Liver (tissue), 3 donors: ENCODE results near the gene CAVIN2.

Experiments
- ATF3 ChIP-seq: IDR thresholded peaks from 2 replicates; pipeline ENCODE4 v1.6.1; 2016; ENCODE audit warnings: antibody characterized with exemption
- CTCF ChIP-seq: fragments of 150-350 bp; IDR thresholded peaks from 2 replicates; pipeline ENCODE4 v1.5.1; 2017; ENCODE audit warnings: improper control_type of control experiment, low read depth, low read length; ENCODE audit not compliant: missing input control
- EGR1 ChIP-seq, 2 donors: IDR thresholded peaks; 2 replicates each; pipeline ENCODE4 v1.6.1; 2016 to 2018; ENCODE audit warnings: antibody characterized with exemption in 2 of 2, low read depth in 2 of 2
- FOXA1 ChIP-seq: IDR thresholded peaks from 2 replicates; pipeline ENCODE4 v1.6.1; 2016; ENCODE audit warnings: antibody characterized with exemption
- GABPA ChIP-seq, 2 donors: IDR thresholded peaks in 1 of 2; conservative IDR thresholded peaks in 1 of 2; 2 replicates each; pipeline ENCODE4 v1.6.1; 2016; ENCODE audit warnings: antibody characterized with exemption in 2 of 2, mild to moderate bottlenecking in 1 of 2, moderate library complexity in 1 of 2
- JUND ChIP-seq, 2 donors: IDR thresholded peaks; 2 replicates each; pipeline ENCODE4 v1.6.1; 2016; ENCODE audit warnings: antibody characterized with exemption in 2 of 2
- MAX ChIP-seq: IDR thresholded peaks from 2 replicates; pipeline ENCODE4 v1.6.1; 2016; ENCODE audit warnings: antibody characterized with exemption
- RAD21 ChIP-seq, 2 donors: IDR thresholded peaks; 2 replicates each; pipeline ENCODE4 v1.6.1; 2016; ENCODE audit warnings: antibody characterized with exemption in 2 of 2, mild to moderate bottlenecking in 2 of 2
- SP1 ChIP-seq: IDR thresholded peaks from 2 replicates; pipeline ENCODE4 v1.6.1; 2018; ENCODE audit warnings: antibody characterized with exemption, mild to moderate bottlenecking
- TAF1 ChIP-seq: conservative IDR thresholded peaks from 2 replicates; pipeline ENCODE4 v1.6.1; 2016; ENCODE audit warnings: antibody characterized with exemption, mild to moderate bottlenecking
- YY1 ChIP-seq: IDR thresholded peaks from 2 replicates; pipeline ENCODE4 v1.6.1; 2016; ENCODE audit warnings: antibody characterized with exemption, mild to moderate bottlenecking
- TF ChIP-seq, protein P1 (sequence below): IDR thresholded peaks from 2 replicates; pipeline ENCODE4 v1.6.1; 2016; ENCODE audit warnings: antibody characterized with exemption, mild to moderate bottlenecking
- donor health status: healthy.
- donor health status: healthy.

DNA sequence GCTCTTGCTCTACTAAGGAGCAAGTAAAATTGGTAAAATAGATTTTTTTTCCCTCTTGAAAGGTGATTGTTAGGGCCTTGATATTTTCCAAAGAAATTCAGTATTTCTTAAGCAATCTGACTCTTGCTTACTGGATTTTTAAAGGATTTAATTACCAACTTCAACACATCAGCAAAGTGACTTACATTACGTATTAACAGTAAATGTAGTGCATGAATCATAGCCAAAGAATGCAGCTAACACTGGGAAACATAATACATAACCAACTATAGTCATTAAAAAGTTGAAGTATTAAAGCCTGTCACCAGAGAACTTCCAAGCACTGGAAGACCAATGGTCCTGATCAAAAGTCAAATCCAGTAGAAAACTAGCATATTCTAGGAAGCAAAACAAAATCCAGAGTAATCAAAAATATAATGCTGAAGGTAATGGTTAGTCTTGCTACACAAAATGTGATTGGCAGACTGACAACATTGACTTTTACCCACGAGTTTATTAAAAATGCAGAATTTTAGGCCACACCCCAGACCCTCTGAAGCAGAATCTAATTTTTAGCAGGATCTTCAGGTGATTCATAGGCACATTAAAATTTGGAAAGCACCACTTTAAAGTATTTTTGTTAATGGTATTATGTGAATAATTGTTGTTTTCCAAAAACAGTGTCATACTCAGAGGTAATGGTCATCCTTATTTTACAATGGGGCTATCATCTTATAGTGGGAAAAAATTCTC is 31.8 kb upstream of the CAVIN2 start:
- TF ChIP-seq RAD21 (IDR thresholded peaks at IDR 0.05): no peak
- TF ChIP-seq CTCF: no peak
- TF ChIP-seq MAX: no peak
- no peak for TF ChIP-seq SP1
- no peak for TF ChIP-seq YY1
- no peak for TF ChIP-seq JUND (IDR thresholded peaks at IDR 0.05)
- TF ChIP-seq, protein P1, sequence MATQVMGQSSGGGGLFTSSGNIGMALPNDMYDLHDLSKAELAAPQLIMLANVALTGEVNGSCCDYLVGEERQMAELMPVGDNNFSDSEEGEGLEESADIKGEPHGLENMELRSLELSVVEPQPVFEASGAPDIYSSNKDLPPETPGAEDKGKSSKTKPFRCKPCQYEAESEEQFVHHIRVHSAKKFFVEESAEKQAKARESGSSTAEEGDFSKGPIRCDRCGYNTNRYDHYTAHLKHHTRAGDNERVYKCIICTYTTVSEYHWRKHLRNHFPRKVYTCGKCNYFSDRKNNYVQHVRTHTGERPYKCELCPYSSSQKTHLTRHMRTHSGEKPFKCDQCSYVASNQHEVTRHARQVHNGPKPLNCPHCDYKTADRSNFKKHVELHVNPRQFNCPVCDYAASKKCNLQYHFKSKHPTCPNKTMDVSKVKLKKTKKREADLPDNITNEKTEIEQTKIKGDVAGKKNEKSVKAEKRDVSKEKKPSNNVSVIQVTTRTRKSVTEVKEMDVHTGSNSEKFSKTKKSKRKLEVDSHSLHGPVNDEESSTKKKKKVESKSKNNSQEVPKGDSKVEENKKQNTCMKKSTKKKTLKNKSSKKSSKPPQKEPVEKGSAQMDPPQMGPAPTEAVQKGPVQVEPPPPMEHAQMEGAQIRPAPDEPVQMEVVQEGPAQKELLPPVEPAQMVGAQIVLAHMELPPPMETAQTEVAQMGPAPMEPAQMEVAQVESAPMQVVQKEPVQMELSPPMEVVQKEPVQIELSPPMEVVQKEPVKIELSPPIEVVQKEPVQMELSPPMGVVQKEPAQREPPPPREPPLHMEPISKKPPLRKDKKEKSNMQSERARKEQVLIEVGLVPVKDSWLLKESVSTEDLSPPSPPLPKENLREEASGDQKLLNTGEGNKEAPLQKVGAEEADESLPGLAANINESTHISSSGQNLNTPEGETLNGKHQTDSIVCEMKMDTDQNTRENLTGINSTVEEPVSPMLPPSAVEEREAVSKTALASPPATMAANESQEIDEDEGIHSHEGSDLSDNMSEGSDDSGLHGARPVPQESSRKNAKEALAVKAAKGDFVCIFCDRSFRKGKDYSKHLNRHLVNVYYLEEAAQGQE: no peak
- TF ChIP-seq EGR1 (IDR thresholded peaks at IDR 0.05; ENCODE audit: low read depth in 2 of 2): no peak
- TF ChIP-seq ATF3: no peak
- no peak for TF ChIP-seq TAF1
- no peak for TF ChIP-seq GABPA (IDR thresholded peaks at IDR 0.05 in 1 of 2, conservative IDR thresholded peaks at IDR 0.05 in 1 of 2)
- TF ChIP-seq FOXA1: no peak
